ENCODE data around the gene CCDC188.

The CCDC188 gene

DNA sequence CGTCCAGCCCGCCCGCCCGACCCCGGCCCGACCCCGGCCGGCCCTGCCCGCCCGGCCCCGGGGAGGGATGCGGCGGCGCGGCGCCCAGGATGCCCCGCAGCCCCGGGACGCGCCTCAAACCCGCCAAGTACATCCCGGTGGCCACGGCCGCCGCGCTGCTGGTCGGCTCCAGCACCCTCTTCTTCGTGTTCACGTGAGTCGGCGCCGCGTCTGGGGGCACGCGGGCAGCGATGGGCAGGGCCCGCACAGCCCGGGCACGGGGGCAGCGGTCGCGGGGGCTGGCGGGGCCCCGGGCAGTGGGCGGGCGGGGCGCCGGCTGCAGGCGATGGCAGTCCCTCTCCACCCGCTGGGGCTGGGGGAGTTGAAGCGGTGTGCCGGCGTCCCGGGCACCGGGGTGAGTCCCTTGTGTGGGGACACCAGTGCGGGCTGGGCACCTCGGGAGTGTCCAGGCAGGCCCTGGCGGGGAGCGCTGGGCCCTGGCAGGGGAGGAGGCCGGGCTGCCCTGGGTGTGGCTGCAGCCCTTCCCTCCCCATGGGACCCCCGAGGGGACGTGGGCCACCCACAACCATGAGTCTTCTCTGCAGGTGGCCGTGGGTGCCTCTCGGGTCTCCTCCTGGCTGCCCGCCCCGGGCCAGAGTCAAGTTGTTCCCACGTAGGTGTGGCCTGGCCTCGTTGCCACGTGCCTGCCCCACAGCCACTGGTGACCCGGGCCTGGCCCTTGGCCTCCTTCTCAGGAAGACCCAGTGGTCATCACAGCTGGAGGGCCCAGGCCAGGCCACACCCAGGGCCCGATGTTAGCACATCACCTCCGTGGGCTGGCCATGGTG is 18.8 kb downstream of the CCDC188 start:
- no peak for TF ChIP-seq CTCF (IDR thresholded peaks at IDR 0.05; ENCODE audit: low read depth, low read length)
- peak overlapping the region; percentile 62 for H3K4me3 ChIP-seq (ENCODE audit: low read depth, low read length)
- no peaks in the 10 kb centered on the region for H3K27me3 ChIP-seq (ENCODE audit: insufficient read depth, low read depth, severe bottlenecking)
- no peak overlapping the region for H3K27ac ChIP-seq
- H3K36me3 ChIP-seq: peaks cover 11% of the 10 kb centered on the region
- H3K9me3 ChIP-seq (ENCODE audit: severe bottlenecking): no peaks in the 10 kb centered on the region
- no peak for DNase-seq

- no peak for DNase-seq
- no peak for TF ChIP-seq CTCF (IDR thresholded peaks at IDR 0.05; ENCODE audit: low read depth, low read length)
- H3K27ac ChIP-seq: peak within 1 kb of the TSS; percentile 59
- no peaks in the 10 kb centered on the region for H3K9me3 ChIP-seq (ENCODE audit: severe bottlenecking)
- H3K27me3 ChIP-seq (ENCODE audit: insufficient read depth, low read depth, severe bottlenecking): no peaks in the 10 kb centered on the region
- peaks cover 17% of the 10 kb centered on the region for H3K36me3 ChIP-seq
- H3K4me3 ChIP-seq (ENCODE audit: low read depth, low read length): peak within 1 kb of the TSS; percentile 85
Observed at GRCh38 chr22:20131597-20131858, 19.3 kb downstream of the CCDC188 start, which contains the start of gene ZDHHC8. Gene ZDHHC8, plus strand, starts transcription at chr22:20131804. Its CDS starts 144 bp downstream, at chr22:20131948.

DNA sequence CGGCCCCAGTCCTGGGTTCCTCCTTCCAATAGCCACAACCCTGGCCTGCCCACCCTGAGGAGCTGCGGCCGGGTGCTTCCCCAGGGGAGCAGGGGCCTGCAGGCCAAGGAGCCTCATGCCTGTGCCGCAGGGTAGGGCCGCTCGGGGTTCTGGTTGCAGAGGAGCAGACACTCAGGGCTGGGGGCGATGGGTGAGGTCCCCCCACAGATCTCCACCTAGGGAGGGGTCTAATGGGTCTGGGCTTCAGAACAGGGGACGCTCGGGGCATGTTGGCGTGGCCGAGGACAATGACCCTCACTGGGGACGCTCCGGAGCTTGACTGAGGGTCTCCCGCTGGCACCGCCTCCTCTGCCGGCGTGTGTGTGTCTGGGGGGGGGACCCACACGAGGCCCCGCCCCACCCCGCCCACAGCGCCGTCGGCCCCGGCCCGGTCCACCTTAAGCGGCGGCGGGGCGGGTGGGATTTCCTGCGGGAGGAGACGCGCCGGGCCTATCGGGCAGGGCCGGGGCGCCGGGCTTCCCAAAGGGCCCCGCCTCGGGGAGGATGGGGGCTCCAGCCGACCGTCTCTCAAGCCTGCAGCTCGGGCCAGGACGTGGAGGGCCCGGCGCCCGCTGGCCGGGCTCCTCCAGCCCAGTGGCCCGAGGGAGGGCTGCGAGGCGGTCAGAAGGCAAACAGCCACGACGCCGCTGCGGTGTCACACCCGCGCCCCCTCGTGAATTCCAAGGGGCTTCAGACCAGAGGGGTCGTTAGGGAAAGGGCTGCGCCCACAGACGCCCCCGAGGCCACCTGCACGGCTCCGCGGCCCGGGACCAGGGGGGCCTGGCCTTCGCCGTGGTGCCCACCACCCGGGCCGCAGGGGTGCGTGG is 19.9 kb downstream of the CCDC188 start:
- Histone ChIP-seq H3K9me3 (ENCODE audit: severe bottlenecking) (no peaks in the 10 kb centered on the region), H3K27me3 (ENCODE audit: insufficient read depth, low read depth, severe bottlenecking) (no peaks in the 10 kb centered on the region), H3K36me3 (peaks cover 22% of the 10 kb centered on the region), H3K27ac (peak overlapping the region; percentile 59), H3K4me3 (ENCODE audit: low read depth, low read length) (peak overlapping the region; percentile 85)
- peak; percentile 76 for DNase-seq
- no peak for TF ChIP-seq CTCF (IDR thresholded peaks at IDR 0.05; ENCODE audit: low read depth, low read length)

DNA sequence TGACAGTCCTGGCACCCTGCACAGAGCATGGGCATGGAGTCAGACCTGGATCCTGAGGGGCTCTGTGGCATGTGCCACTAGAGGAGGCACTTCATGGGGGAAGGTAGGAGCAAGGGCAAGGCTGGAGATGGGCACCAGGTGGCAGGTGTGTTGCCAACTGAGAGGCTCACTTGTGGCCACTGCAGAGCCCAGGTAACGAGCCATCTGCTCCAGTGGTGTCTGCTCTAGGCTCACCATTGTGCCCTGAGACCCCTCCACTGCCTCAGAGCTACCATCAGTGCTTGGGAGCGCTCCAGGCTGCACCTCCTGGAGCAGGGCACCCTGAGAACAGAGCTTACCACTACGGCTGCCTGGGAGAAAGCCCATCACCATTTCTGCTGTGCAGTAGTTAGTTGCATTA is 20.5 kb downstream of the CCDC188 start:
- H3K27ac ChIP-seq: no peak overlapping the region
- no peaks in the 10 kb centered on the region for H3K9me3 ChIP-seq (ENCODE audit: severe bottlenecking)
- H3K36me3 ChIP-seq: peaks cover 29% of the 10 kb centered on the region
- DNase-seq: no peak
- TF ChIP-seq CTCF (IDR thresholded peaks at IDR 0.05; ENCODE audit: low read depth, low read length): no peak
- H3K4me3 ChIP-seq (ENCODE audit: low read depth, low read length): peak overlapping the region; percentile 85; the same call in 1 of the 2 replicates
- H3K27me3 ChIP-seq (ENCODE audit: insufficient read depth, low read depth, severe bottlenecking): no peaks in the 10 kb centered on the region

DNA sequence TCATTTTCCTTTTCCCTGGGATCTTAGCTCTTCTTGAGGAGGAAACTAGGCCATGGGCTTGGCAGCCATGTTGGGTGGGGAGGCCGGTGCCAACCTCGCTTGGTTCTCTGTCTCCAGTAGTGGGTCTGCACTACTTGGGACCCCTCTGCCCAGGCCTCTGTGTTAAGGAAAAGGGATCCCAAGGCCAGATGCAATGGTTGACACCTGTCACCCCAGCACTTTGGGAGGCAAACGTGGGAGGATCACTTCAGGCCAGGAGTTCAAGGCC is 21.2 kb downstream of the CCDC188 start:
- Histone ChIP-seq H3K27me3 (ENCODE audit: insufficient read depth, low read depth, severe bottlenecking) (no peaks in the 10 kb centered on the region), H3K9me3 (ENCODE audit: severe bottlenecking) (no peaks in the 10 kb centered on the region), H3K36me3 (peaks cover 35% of the 10 kb centered on the region), H3K4me3 (ENCODE audit: low read depth, low read length) (no peak overlapping the region), H3K27ac (no peak overlapping the region)
- no peak for DNase-seq
- no peak for TF ChIP-seq CTCF (IDR thresholded peaks at IDR 0.05; ENCODE audit: low read depth, low read length)

All from WERI-Rb-1 (cell line).